ENCODE results near the gene HNRNPM. TPM values are rescaled to one million over a fixed set of nuclear protein-coding genes. Genes with fewer than 3 reads are reported as not detected.
A peak's percentile ranks its signal among the peaks of the same experiment; 100 is the strongest.

Gene HNRNPM
- total RNA-seq, 1 donor from 2014 or later, result 152 TPM

DNA sequence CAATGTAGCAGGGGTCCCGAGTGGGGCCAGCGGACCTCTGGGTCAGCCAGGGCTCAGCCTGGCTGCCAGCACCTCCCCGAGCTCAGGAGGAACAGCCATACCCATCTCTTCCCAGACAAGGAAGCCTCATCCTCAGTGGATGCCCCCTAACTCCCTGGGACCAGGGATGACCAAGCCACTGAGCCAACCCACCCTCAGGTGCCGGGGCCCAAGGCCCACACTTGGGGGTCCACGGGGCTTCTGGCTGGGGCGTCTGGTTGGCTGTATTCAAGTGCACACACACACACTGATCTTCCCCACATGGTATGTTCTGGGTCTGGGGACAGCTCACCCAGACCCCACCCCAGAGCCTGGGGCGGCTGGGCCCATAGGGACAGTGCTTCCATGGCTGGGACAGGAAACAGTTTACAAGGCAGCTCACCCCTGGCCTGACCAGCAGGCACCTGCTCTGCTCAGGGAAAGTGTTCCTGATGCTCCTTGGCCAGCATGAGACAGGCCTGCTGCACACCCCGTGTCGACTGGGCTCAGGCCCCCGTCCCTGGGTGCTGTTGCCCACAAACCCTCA, 46.9 kb upstream of the HNRNPM start:
- no peak overlapping the region for H3K4me3 ChIP-seq
- peaks cover 51% of the 10 kb centered on the region for H3K4me1 ChIP-seq
- no peaks in the 10 kb centered on the region for H3K9me3 ChIP-seq
- peaks cover 35% of the 10 kb centered on the region for H3K36me3 ChIP-seq
- intact Hi-C loops (cut with DNase I), result no loop called here
- TF ChIP-seq, protein P1, sequence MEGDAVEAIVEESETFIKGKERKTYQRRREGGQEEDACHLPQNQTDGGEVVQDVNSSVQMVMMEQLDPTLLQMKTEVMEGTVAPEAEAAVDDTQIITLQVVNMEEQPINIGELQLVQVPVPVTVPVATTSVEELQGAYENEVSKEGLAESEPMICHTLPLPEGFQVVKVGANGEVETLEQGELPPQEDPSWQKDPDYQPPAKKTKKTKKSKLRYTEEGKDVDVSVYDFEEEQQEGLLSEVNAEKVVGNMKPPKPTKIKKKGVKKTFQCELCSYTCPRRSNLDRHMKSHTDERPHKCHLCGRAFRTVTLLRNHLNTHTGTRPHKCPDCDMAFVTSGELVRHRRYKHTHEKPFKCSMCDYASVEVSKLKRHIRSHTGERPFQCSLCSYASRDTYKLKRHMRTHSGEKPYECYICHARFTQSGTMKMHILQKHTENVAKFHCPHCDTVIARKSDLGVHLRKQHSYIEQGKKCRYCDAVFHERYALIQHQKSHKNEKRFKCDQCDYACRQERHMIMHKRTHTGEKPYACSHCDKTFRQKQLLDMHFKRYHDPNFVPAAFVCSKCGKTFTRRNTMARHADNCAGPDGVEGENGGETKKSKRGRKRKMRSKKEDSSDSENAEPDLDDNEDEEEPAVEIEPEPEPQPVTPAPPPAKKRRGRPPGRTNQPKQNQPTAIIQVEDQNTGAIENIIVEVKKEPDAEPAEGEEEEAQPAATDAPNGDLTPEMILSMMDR (IDR thresholded peaks at IDR 0.05), result no peak
- no peaks in the 10 kb centered on the region for H3K27me3 ChIP-seq (ENCODE audit: low read depth)
- H3K27ac ChIP-seq, result no peak overlapping the region
- ATAC-seq (no peak), DNase-seq (no peak)

DNA sequence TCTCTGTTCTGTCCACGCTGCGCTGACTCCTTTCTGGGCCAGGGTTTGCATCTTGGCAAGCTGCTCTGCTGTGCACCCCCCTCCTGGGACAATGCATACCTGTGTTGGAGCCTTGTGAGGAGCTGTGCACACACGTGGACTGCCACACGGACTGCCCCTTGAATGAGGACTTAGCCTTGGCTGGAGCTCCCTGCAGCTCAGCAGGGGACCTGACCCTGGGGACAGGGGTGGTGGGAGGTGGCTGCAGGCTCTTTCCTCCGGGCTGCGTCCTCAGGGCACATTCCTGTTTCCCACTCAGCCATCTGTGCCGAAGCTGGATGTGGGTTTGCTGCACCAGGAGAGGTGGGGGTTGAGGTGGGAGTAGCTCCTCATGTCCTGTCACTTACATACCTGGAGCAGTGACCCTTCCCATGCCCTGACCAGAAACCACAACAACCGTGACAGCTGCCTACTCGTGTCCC, 46.4 kb upstream of the HNRNPM start:
- Histone ChIP-seq H3K27ac (no peak overlapping the region), H3K27me3 (ENCODE audit: low read depth) (no peaks in the 10 kb centered on the region), H3K4me1 (peaks cover 46% of the 10 kb centered on the region), H3K36me3 (peaks cover 40% of the 10 kb centered on the region), H3K9me3 (no peaks in the 10 kb centered on the region), H3K4me3 (no peak overlapping the region)
- ATAC-seq, result no peak
- no peak for DNase-seq
- TF ChIP-seq, protein P1 (IDR thresholded peaks at IDR 0.05), result no peak
- intact Hi-C loops (cut with DNase I), result no loop called here

DNA sequence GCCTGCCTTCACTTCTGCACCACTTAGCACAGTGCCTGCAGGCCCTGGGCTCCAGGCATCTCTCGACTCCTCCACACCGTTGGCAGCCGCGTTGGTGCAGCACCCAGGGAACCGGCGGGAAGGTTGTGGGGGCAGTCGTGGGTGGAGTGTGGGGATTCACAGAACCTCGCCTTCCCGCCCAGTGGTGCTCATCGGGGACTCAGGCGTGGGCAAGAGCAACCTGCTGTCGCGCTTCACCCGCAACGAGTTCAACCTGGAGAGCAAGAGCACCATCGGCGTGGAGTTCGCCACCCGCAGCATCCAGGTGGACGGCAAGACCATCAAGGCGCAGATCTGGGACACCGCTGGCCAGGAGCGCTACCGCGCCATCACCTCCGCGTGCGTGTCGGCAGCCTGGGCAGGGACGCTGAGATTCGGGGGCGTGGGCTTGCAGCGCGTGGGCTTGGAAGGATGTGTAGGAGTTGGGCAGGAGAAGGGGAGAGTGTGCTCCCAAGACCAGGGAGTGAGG, 45.0 kb upstream of the HNRNPM start:
- no peak for DNase-seq
- no peak overlapping the region for H3K27ac ChIP-seq
- H3K36me3 ChIP-seq, result peaks cover 54% of the 10 kb centered on the region

DNA sequence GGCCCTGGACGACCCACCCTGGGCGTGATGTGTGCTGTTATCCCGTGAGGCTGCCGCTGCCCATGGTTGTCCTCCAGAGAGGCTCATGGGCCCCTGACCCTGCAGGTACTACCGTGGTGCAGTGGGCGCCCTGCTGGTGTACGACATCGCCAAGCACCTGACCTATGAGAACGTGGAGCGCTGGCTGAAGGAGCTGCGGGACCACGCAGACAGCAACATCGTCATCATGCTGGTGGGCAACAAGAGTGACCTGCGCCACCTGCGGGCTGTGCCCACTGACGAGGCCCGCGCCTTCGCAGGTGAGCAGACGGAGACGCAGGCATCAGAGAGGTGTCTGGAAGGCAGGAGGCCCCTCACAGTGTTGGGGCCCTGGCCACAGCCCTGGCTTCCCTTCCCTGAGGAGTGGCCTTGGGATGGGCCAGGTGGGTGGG, 42.8 kb upstream of the HNRNPM start:
- no peak for ATAC-seq

More for the DNA sequence above, 45.0 kb upstream of the HNRNPM start:
- Histone ChIP-seq H3K9me3 (no peaks in the 10 kb centered on the region), H3K4me1 (peaks cover 32% of the 10 kb centered on the region), H3K27me3 (ENCODE audit: low read depth) (no peaks in the 10 kb centered on the region), H3K4me3 (no peak overlapping the region)
- TF ChIP-seq, protein P1 (IDR thresholded peaks at IDR 0.05), result no peak
- no peak for ATAC-seq
- intact Hi-C loops (cut with DNase I), result no loop called here

DNA sequence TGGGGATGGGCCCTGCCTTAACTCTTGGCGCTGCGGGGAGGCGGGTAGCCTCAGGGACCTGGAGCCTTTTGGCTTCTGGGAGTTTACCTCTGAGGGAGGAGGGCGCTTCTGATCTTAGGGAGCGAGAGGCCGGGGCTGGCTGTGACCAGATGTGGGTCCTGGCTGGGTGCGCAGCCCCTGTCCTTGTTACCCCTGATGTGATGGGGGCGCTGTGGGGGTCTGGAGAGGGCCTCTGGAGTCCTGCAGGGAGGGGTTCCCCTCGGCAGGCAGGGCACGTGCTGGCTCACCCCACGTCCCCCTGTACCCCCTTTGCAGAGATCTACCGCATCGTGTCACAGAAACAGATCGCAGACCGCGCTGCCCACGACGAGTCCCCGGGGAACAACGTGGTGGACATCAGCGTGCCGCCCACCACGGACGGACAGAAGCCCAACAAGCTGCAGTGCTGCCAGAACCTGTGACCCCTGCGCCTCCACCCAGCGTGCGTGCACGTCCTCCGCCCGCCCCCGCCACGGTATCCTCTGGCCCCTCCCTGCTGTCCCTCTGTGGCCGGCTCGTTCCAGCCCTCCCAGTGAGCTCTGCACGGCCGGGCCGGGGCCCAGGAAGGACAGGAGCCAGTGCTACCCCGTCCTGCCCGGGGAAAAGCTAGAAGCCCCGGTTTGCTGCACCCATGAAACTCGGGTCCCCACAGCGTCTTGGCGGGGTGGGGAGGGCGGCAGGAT, 41.5 kb upstream of the HNRNPM start:
- DNase-seq (no peak), ATAC-seq (peak in 1 of 2 donors; percentile 8)
- Histone ChIP-seq H3K4me1 (no peaks in the 10 kb centered on the region), H3K9me3 (no peaks in the 10 kb centered on the region), H3K27ac (no peak overlapping the region), H3K4me3 (no peak overlapping the region), H3K27me3 (ENCODE audit: low read depth) (no peaks in the 10 kb centered on the region), H3K36me3 (peaks cover 63% of the 10 kb centered on the region)
- intact Hi-C loops (cut with DNase I), result no loop called here
- TF ChIP-seq, protein P1 (IDR thresholded peaks at IDR 0.05), result no peak

More for the DNA sequence above, 42.8 kb upstream of the HNRNPM start:
- Histone ChIP-seq H3K36me3 (peaks cover 63% of the 10 kb centered on the region), H3K4me3 (no peak overlapping the region), H3K27ac (no peak overlapping the region), H3K9me3 (no peaks in the 10 kb centered on the region), H3K27me3 (ENCODE audit: low read depth) (no peaks in the 10 kb centered on the region), H3K4me1 (peaks cover 10% of the 10 kb centered on the region)
- peak; percentile 41 for DNase-seq
- intact Hi-C loops (cut with DNase I), result no loop called here
- TF ChIP-seq, protein P1 (IDR thresholded peaks at IDR 0.05), result no peak

Measured in lower lobe of right lung (tissue), 2 donors.